GM19099 (cell line): ENCODE results near the gene PTPA.

Source experiments
- POLR2A ChIP-seq: IDR thresholded peaks from 3 replicates; pipeline ENCODE4 v1.6.1; 2011; ENCODE audit warnings: low read depth; ENCODE audit not compliant: insufficient read length; ENCODE audit errors: extremely low read depth

The PTPA gene

DNA sequence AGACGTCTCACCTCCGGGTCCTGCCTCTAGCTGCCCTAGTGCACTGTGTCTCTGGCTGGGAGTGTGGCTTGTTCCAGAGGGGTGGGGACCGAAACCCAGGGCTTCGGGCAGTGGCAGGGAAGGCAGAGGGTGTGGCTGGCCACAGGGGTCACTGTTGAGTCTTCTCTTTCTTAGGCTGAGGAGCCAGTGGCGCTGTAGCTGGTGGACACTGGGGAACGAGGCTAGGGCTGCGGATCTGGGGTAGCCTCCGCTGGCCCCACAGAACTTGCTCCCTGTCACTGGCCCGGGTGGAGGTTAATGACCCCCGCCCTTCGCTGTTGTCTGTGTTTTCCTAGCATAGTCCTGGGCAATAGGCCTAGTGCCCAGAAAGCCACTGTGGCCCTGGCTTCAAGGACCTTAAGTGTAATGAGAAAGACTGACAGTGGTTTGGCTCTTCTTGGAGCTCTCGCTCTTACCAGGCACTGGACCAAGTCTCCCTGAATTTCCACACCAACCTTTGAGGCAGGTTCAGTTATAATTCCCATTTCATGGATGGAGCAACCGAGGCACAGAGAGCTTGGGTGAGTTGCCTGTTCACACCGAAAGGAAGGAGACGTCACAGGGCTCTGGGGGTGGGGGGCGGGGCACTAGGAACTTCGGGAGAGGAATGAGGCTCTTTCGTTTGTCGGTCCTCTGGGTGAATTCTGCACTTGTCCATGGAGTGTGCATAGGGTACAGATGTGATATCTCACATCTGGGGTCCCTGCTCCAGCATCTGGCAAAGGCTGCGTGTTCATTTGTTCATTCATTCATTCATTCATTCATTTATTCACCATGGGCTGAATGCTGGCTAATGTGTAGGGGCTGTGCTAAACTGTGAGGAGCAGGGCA lies 71.6 kb downstream of the PTPA start:
- no peak for TF ChIP-seq POLR2A

GRCh38 chr9:129183495-129184218 lies 72.4 kb downstream of the PTPA start:
- TF ChIP-seq POLR2A: no peak

DNA sequence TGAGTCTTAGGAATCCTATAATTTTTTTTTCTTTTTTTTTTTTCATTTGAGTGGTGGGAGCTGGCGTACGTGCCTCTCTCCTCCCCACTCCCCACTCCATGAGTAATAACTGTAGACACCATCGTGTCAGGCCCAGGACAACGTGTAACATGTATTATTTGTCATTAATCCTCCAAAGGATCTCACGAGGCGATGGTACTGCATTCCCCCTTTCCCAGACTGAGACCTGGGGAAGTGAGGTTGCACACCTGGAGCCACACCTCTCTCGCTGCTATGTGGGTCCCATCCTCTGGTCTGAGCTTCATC lies 73.0 kb downstream of the PTPA start:
- no peak for TF ChIP-seq POLR2A

DNA sequence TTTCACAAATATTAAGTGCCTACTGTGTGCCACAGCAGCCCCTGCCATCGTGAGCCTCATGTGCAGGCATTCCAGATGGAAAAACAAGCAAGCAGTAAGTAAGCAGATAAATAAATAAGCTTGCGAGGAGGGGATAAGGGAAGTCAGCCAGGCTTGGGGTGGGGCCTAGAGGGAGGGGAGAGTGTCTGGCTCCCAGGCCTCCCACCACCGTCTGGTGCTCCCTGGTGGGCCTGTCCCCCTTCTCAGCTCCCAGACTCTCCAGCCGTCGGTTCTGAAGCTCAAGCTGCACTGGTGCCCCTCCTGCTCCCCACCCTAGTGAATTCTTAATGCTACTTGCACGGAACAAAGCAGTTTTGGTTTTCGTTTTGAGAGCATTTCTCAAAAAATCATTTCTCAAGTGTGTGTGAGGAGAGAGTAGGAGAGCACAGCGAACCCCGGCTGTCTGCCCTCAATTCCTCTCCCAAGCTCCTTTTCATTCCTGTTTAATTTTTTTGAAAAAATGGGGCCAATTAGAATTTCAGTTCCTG lies 73.4 kb downstream of the PTPA start:
- TF ChIP-seq POLR2A: no peak

- TF ChIP-seq POLR2A: no peak
Measured at GRCh38 chr9:129185402-129185801, 74.2 kb downstream of the PTPA start.

DNA sequence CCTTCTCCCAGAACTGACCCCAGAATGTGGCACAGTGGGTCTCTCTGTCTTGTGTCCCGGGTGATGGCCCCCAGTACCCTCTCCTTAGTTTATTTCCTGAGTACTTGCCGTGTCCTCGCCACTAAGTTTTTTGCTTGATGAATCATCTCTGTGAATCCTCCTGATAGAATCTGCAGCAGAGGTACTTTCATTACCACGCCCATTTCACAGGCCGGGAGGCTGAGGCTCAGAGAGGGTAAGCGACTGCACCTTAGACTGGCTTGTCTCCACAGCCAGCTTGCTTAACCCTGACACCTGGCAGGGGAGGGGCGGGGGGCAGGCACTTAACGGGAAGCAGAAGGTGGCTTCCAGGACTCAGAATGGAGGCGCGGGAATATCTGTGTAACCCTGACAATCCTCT lies 74.8 kb downstream of the PTPA start:
- no peak for TF ChIP-seq POLR2A

DNA sequence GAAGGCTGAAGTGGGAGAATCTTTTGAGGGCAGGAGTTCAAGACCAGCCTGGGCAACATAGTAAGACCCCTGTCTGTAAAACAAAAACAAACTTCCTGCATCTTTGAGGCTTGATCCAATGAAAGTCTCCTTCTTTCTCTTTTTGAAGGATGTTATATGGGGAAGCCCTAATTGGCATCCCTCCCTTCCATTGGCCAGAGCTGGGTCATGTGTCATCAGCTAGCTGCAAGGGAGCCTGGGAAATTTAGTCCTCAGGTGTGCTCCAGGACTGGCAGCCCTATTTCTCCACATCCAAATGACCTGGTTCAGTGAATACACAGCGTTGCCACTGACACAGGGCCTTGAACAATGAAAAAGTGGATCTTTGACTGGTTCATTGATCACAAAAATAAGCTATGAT lies 75.8 kb downstream of the PTPA start:
- TF ChIP-seq POLR2A: no peak

GRCh38 chr9:129191234-129191633 lies 80.0 kb downstream of the PTPA start:
- no peak for TF ChIP-seq POLR2A

GRCh38 chr9:129193655-129194054 lies 82.4 kb downstream of the PTPA start:
- TF ChIP-seq POLR2A: no peak

- no peak for TF ChIP-seq POLR2A
Measured at GRCh38 chr9:129194221-129194620, 83.0 kb downstream of the PTPA start.

DNA sequence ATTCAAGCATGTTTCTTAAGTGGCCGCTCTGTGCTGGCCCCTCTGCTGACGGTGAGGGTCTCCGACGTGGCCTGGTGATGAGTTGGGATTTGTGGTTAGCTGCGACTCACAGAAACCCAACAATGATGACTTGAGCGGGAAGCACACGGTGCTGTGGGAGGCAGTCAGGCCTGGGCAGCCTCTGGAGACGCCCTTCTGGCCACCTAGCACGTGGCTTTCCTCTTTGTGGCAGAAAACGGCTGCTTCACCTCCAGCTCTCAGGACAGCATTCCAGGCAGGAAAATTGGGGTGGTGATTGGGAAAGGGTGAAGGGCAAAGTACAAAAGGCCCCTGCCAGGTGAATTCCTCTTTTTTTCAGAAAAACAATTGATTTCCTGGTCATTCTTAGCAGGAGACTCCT lies 84.4 kb downstream of the PTPA start:
- TF ChIP-seq POLR2A: no peak

GRCh38 chr9:129197978-129198318 lies 86.7 kb downstream of the PTPA start:
- no peak for TF ChIP-seq POLR2A
